Right ventricle myocardium superior (tissue), 1 donor: Measurements from ENCODE around the gene GRIK3. TPM values are rescaled to one million over a fixed set of nuclear protein-coding genes. Genes with fewer than 3 reads are reported as not detected.
"Not testable (repeated sequence)": the region's sequence is repeated elsewhere in the genome, so short reads cannot be mapped to it uniquely, and the experiment has no call there.

Experiments used
- ATAC-seq: fragments of 200-7000 bp; cut with Tn5 transposase; one replicate; pipeline ENCODE4 v1.9.1; 2020; ENCODE audit warnings: mild to moderate bottlenecking; ENCODE audit not compliant: poor library complexity
- DNase-seq: peaks from one replicate; pipeline ENCODE4 v3.0.0-alpha.2; 2020
- intact Hi-C: fragments of 100-400 bp; cut with DNase I; formaldehyde crosslinking; loops from one replicate; pipeline ENCODE4 v1.11.2; 2022
- total RNA-seq: library from RNA; stranded (reverse); fragmentation: NEBNext Ultra II Directional; extraction: Animal tissue kit (Norgen Biotek cat#: 25700); gene quantifications from one replicate; pipeline ENCODE4 v1.2.1, GENCODE V29; 2021
- donor health status: DM: no; HTN: yes; CAD: no; lungs with severe emphysema.

GRIK3 gene
- total RNA-seq, 1 donor from 2014 or later, result 0.91 TPM

DNA sequence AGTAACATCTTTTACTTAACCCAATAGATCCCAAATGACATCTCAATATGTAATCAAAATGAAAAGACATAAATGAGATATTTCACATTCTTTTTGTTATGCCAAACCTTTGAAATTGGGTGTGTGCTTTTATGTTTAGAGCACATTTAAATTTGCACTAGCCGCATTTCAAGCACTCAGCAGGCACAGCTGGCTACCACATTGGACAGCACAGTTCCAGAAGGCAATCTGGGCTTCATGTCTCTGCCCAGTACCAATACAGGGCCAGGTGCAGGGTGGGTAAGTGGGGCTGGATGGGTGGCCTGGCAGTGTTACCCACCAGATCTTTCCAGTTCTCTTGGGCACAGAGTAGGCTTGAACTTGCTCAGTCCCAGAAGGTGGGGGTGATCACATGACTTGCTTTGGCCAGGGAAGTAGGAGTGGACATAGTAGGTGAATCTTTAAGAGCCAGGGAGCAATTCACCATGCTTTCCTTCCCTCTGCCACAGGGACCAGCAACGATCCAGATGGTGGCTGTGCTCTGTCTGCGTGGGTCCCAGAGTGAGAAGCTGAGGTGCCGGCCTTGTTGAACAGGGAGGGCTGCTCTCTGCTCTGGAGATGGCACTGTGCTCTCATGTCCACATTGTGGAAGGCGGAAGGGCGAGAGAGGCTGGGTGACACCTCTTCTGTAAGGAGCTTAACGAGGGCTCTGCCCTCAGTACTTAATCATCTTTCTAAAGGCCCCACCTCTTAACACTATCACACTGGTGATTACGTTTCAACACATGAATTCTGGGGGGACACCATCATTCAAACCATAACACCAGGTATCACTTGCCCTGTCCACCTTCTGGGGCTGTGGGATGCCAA is 261.4 kb downstream of the GRIK3 start:
- ATAC-seq, result no peak
- DNase-seq, result no peak
- intact Hi-C loops, result no loop called here

DNA sequence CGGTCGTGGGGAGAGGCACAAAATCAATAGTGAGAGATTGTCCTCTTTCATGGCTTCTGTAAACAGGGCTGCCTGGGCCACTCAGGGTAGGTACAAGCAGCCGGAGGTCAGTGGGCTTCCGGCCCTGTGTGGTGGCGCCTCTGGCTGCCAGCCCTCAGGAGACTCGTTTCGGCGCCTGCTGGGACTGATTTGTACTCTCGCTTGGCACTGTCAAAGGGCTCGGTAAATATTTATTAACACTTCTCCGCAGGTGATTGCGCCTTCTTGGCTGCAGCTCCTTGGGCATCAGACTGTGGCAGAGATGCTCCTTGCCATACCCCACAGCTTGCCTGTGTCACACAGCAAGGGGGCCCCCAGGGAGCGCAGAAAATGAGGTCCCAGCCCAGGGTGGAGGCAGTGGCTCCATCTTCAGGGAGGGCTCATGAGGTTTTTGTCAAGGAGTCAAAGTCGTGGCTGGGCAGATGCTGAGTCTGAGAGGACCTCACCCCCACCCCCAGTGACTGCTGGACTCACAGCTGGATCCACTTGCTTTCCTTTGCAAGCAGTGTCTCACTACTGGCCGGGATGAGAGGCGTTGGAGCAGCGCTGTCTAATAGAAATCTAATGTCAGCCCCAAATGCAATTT is 262.5 kb downstream of the GRIK3 start:
- ATAC-seq (no peak), DNase-seq (no peak)
- intact Hi-C loops, result no loop called here

GRCh38 chr1:36771240-36771639 is 263.1 kb downstream of the GRIK3 start:
- intact Hi-C loops, result no loop called here
- DNase-seq (no peak), ATAC-seq (no peak)

DNA sequence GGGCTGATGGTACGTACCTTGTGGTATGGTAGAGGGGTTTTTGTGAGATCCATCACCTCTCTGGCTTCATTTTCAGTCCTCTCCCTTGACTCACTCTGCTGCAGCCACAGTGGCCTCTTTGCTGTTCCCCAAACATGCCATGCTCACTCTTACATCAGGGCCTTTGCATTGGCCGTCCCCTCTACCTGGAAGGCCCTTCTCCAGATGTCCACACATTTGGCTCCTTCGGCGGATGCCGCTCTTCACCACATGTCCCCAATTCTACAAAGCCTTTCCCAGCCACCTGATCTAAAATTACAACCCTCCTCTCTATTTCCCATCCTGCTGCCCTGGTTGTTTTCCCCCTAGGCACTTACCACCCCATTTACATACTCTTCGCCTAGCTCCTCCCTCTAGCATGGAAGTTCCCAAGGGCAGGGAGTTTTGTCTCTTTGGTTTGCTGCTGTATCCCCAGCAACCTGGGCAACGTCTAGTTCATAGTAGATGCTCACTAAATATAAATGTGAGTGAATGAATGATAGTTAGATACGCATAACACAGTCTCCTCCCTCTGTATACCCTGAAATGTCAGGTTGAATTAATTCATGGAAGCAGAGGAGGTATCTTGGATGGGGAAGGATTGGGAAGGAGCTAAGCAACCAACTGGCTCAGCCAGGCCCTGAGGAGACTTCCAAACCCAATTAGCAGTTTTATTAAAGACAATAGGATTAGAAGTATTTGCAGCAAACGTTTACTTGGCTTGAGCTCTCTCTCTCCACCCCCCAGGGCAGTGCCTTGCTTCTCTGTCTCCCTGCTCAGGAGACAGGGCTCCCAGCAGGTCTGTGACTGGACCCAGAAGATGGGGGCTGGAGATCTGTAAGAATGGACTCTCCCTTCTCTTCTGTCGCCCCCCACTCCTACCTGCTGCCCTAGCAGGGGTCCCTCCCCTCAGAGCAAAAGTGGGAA is 264.2 kb downstream of the GRIK3 start:
- intact Hi-C loops, result no loop called here
- ATAC-seq, result no peak
- DNase-seq, result no peak

DNA sequence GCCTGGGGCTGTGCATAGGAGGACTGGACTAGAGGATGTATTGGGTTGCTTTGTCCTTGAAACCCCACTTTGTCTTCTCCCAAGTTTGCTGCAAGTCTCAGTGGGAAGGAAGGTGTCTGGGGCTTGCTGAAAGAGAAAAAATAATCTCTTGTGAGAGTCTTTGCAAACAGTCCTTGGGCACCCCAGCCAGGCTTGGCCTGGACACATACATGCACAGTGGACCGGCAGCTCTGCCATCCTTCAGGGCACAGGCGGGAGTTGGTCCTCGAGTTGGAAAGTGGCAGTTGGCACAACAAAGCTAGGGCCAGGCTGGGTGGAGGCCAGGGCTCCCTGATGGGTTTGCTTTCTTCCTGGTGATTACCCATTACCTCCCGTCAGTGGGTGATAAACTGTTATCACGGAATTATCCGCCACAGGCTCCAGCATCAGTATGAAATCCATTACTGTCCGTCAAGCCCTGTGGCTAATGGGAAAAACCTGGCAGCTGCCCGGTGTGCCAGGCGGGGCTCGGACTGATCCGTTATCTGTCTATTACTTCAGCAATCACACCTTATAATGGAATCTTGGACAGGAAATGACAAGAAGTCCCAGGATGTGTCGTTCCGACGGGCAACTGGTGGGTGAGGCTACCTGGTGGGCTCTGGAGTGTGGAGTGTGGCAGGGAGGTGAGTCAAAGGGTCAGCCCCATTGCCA is 265.7 kb downstream of the GRIK3 start:
- DNase-seq, result no peak
- intact Hi-C loops, result no loop called here
- no peak for ATAC-seq

DNA sequence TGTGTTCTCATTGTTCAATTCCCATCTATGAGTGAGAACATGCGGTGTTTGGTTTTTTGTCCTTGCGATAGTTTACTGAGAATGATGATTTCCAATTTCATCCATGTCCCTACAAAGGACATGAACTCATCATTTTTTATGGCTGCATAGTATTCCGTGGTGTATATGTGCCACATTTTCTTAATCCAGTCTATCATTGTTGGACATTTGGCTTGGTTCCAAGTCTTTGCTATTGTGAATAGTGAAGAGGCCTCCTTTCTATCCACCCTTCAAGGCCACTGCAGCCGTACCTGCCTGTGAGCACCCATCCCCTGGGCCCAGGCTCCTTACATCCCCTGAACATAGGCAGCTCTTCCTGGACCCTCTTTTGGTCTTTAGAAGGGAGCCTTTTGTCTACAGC is 266.9 kb downstream of the GRIK3 start:
- DNase-seq, intact Hi-C loops, ATAC-seq: not testable (repeated sequence)

GRCh38 chr1:36766481-36766880 is 267.8 kb downstream of the GRIK3 start:
- ATAC-seq (no peak), DNase-seq (no peak)
- intact Hi-C loops, result no loop called here

GRCh38 chr1:36765785-36766300 is 268.5 kb downstream of the GRIK3 start:
- DNase-seq (no peak), ATAC-seq (no peak)
- intact Hi-C loops, result no loop called here

DNA sequence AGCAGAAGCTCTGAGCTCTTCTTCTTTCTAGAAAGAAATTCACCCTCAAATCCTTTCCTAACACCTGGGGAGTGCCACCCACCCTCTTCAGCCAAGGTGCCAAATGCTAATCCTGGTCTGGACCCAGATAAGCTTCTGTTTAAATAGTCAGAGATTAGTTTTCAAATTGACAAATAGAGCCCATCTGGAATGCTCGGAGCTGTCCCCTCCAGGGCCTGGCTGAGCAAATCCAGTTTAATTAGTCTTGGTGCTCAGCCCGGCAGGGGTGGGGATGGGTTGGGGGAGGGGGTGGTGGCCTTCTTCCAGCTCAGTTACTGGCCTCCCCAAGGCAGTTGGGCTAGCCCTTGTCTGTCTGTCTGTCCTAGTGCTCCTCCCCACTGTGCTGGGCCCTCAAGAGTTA is 269.5 kb downstream of the GRIK3 start:
- DNase-seq (no peak), ATAC-seq (no peak)
- intact Hi-C loops, result no loop called here

- ATAC-seq (no peak), DNase-seq (no peak)
- intact Hi-C loops, result no loop called here
These were observed 270.5 kb downstream of the GRIK3 start for GRCh38 chr1:36763771-36764170.

GRCh38 chr1:36762174-36762573 is 272.1 kb downstream of the GRIK3 start:
- ATAC-seq (no peak), DNase-seq (no peak)
- intact Hi-C loops, result no loop called here

DNA sequence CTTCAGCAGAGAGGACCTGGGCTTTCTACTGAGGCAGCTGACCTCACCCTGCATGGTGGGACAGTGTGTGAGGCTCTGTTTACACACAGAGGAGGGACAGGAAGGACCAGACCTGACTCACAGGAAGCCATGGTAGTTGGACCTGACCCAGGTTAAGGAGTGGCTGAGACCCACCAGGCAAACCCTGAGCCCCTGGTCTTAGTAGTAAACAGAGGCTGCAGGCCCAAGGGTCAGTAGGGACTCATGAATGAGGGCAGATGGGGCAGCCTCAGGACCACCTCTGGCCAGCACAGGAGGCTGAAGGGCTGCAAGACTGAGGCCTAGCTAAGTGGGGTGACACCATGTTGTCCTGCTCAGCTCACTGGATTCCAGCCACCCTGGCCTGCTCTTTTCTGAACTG is 273.2 kb downstream of the GRIK3 start:
- no peak for DNase-seq
- intact Hi-C loops, result no loop called here
- no peak for ATAC-seq

DNA sequence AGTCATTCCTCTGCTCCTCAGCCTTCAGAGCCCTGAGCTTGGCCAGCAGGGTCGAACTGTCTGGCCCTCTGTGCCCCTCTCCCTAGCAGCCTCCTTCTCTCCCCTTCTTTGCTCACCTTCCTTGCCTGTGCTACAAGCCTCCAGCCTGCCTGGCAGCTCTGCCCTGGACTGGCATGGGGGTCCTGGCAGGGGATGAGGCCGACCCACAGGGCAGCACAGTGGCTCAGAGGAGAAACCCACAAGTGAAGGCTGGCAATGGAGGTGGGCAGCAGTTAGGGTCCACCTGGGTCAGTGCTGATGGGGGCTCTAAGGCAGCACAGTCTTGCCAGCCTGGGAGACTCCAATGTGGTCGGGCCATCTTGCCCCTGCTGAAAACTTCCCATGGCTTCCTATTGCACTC is 274.2 kb downstream of the GRIK3 start:
- DNase-seq (no peak), ATAC-seq (no peak)
- intact Hi-C loops, result no loop called here

DNA sequence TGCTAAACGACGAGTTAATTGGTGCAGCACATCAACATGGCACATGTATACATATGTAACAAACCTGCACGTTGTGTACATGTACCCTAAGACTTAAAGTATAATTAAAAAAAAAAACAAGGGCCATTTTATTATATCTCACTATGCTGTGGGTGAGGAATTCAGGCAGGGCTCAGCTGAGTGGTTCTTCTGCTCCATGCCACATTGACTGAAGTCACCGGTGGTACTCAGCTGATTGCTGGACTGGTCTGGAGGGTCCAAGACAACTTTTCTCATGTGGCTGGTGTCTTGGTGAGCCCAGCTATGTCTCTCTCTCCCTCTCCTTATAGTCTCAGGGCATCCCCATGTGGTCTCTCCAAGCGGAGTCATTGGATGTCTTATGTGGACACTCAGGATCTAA is 275.0 kb downstream of the GRIK3 start:
- intact Hi-C loops, result no loop called here
- no peak for ATAC-seq
- no peak for DNase-seq

DNA sequence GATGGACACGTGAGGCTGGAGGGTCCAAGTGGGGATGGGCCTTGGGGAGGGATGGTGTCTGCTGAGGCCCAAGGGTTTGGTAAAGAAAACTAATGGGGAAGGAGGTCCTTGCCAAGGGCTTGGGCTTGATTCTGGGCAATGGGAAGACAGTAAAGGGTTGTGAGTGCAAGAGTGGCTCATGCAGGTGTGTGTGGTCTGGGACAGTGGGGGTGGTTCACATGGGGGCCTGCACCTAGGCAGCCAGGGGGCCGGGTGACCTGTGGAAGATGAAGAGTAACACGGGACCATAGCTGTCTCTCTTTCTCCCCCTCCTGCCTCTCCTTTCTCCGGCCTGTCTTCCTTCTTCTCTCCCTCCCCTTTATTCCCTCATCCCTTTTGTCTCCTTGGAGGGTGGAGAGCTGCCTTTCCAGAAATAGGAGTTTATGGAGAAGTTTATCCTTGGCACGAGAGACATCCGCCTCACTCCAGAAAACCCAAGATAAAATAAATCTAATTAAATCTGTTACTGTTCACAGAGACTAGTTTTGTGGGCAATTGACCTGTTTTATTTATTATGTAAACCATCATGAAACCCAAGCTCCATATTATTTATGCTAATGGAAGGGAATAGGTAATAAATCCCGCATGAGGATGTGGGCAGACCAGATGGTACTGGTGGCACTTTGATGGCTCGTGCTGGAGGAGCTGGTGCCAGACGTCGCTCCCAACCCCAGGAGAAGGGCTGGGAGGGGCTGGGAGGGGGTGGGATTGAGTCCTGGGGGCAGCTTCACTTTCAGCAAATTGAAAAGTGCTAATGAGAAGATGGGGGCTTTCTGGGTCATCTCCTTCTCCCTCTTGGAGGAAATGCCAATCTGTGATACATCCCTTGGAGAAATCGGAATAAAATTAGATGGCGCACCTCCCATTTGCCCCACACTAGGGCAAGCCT is 278.7 kb downstream of the GRIK3 start:
- ATAC-seq, result no peak
- intact Hi-C loops, result no loop called here
- no peak for DNase-seq

DNA sequence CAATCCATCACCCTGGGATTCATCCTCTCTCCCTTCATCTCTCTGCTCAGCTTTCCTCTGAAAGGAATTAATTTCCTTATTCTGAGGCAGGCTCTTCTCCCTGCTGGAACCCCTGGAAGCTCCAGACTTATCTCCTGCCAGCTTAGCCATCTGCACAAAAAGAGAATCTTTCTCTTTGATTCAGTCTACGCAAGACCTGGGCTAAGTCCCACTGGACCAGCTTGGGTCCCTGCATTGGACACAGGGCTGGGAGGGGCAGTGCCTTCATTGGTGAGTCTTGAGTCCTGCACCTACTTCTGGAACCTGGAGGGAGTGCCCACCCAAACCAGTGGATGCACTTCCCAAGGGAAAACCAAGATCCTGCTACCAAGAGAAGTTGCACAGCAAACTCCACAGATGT is 279.9 kb downstream of the GRIK3 start:
- DNase-seq (no peak), ATAC-seq (no peak)
- intact Hi-C loops, result no loop called here

DNA sequence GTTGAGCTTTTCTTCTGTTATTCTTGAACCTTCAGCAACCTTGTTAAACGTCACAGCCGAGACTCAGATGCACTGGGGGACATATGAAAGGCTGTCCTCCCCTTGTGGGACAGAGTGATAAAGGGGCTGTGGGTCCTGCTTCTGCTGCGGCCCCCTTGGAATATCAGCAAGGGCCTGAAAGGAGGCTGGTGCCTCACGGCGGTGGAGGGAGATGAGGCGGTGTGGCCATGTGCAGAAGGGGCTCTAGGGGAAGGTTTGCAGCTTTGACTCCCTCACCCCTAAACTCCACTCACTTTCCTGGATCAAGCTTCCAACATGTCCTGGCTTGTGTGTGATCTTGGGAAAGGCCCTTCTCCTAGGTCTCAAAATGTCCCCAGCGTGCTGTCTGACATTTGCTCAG is 280.9 kb downstream of the GRIK3 start:
- no peak for ATAC-seq
- no peak for DNase-seq
- intact Hi-C loops, result no loop called here

- ATAC-seq, result no peak
- DNase-seq, result no peak
- intact Hi-C loops, result no loop called here
These were observed 281.4 kb downstream of the GRIK3 start for GRCh38 chr1:36752891-36753361.
